ENCODE results near the gene FAM221B.

Gene FAM221B

GRCh38 chr9:35818341-35818740 is 10.2 kb downstream of the FAM221B start:
- no peak for DNase-seq

GRCh38 chr9:35816708-35817107 is 11.8 kb downstream of the FAM221B start:
- DNase-seq = peak; percentile 37

- DNase-seq = peak; percentile 99
Measured at GRCh38 chr9:35814841-35815543, 13.5 kb downstream of the FAM221B start, which contains the start of gene HINT2. Gene HINT2, minus strand, starts transcription at chr9:35815042. Its CDS starts 63 bp downstream, at chr9:35814979.

DNA sequence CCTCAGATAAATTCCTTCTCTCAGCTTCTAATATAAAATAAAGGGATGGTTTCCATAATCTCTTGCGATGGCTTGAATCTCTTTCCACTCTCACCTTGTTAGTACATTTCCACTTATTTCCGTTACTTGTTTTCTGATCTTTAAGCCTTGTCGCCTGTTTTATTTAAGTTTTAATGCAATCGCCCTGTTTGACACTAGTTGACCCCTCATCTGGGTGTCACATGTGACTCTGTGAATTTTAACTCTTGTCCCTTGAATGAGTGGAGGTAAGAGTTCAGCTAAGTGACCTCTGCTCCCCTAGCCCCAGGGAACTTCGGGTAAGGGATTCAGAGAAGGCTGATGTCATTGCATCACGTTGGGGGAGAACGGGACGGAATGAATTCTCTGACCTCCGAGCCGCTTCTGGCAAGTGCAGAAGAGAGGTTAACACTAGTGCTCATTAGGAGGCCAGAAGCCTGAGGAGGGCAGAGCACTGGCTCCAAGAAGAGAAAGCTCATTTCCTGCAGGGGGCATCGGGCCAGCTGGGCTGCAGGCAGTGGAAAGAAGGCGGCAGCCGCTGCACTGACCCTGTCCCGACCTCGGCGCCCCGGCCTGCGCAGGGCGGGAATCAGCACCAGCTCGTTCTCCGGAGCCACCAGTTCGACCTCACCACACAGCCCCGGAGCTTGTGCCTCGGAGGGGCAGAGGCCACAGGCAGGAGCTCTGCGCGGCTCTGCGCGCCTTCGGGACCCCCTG is 14.3 kb downstream of the FAM221B start:
- DNase-seq = peak; percentile 55

- no peak for DNase-seq
Measured at GRCh38 chr9:35813434-35814105, 15.0 kb downstream of the FAM221B start.

GRCh38 chr9:35812025-35812602 is 16.4 kb downstream of the FAM221B start, which contains the start of gene SPAG8:
Gene SPAG8, minus strand, starts transcription at chr9:35812262. Its CDS starts 115 bp downstream, at chr9:35812147.
- peak; percentile 95 for DNase-seq

- no peak for DNase-seq
Measured at GRCh38 chr9:35811381-35812024, 17.0 kb downstream of the FAM221B start.

- DNase-seq = no peak
Measured at GRCh38 chr9:35810122-35810521, 18.4 kb downstream of the FAM221B start.

GRCh38 chr9:35808433-35808832 is 20.1 kb downstream of the FAM221B start:
- DNase-seq = no peak

DNA sequence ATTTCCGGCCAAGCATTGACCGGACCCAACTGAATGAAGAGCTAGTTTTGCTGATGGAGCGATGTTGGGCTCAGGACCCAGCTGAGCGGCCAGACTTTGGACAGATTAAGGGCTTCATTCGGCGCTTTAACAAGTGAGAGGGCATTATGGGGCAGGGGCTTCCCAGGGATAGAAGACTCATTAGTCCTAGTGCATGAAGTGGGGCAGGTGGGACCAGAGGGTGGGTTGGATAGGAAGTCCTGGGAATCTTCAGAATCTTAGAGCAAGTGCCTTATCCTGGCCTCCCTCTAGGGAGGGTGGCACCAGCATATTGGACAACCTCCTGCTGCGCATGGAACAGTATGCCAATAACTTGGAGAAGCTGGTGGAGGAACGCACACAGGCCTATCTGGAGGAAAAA is 22.4 kb downstream of the FAM221B start:
- no peak for DNase-seq

DNA sequence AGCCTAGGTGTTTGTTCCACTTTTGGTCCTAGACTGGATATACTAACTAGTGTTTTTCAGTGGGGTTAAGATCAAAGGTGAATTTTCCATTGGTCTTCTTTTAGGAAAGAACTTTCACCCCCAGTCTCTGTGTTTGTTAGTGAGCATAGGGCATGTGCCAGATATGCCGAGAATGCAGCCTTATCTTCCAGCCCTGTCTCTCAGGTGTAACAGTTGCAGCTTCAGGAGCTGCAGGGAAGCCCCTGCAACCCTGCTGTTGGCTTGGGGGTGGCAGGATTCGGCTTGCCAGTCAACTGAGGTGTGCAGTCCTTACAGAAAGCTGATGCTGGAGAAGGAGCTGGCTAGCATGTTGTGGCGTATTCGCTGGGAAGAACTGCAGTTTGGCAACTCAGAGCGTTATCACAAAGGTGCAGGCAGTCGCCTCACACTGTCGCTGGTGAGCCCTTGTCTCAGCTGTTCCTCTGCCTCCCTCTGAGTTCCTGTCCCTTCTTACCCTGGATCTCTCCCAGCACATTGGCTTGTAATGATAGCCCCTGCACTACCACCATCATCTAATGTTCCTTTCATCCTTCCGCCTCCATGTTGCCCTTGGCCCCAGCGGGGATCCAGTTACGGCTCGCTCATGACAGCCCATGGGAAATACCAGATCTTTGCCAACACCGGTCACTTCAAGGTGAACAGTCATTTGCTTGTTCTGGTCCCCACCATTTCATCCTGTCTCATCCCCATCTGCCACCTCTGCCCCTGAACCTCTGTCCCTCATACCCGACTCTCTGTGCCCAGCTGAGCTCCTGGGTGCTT is 27.0 kb downstream of the FAM221B start:
- DNase-seq = no peak

DNA sequence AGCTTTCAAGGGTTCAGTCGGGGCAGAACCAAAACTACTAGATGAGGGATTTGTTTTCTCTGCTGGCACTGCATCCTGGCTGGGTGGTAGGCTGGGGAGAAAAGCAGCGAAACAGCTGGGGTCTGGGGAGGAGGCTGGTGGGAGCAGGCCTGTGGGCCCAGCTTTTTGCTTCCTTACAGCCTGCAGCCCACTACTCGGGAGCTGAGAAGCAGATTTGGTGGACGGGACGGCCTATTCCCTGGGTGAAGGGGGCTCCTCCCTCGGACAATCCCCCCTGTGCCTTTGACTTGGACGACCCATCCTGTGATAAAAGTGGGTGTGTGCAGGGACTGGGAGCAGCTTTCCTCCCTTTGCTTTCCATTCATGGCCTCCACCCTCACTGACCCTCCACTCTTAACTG is 28.0 kb downstream of the FAM221B start:
- no peak for DNase-seq

DNA sequence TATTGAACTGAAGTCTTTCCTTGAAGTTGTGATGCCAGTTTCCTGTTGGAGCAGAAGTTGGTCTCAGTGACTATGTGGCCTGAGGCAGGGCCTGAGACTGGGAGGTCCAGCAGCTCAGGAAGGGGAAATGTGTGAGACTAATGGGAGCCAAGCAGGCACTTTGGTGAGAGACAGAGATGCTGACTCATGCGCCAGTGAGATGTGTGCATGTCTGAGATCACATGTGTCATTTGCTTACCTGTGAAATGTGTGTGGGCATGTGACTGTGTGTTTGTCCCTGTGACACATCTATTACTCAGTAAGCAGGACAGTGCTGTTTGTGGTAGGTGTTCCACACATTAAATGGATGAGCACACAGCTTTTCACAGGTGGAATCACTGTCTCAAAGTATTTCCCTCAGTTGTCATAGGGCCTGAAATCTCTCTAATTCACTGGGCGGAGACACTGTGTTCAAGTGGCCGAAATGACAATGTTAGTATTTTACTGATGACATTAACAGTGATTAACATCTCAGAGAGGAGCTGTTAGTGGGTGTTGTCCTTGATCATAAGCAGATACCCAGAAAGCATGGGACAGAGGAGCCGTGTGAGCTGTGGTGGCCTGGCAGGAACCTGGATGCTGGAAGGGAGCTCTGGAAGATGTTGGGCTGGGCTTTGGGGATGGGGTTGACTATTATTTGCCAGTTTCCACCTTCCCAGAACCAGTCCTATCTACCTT is 29.7 kb downstream of the FAM221B start:
- no peak for DNase-seq

DNA sequence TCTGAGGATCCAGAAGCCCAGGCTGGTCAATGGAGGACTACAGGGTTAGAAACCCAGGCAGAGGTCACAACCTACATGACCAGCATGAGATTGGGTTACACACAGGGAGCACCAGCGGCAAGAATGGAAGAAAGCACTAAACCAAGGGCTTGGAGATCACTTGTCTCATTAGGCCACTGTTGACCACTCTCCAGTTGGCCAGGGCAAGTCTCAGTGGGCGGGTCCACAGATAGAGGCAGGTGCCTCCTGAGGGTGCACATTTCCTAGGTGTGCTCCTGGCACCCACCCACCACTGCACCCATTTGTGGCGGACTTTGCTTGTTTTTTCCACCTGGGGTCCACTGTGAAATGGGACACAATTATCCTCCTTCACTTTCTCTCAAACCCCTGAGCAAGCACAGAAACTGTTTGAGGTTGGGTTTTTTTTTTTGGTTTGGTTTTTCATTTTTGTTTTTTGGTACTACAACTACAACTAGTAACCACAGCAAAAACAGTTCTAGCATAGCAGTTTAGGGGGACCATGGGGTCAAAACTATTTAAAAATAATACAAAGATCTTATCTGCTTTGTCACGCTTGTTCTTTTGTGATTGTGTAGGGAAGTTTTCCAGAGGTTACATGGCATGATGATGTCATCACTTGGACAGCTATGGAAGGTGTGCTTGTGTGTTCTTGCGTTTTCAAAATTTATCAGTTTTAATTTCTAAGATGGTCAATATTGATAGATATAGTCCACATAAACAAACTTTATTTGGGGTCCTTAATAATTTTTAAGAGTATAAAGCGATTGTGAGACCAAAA is 31.0 kb downstream of the FAM221B start:
- no peak for DNase-seq

GRCh38 chr9:35795695-35796094 is 32.8 kb downstream of the FAM221B start:
- DNase-seq = no peak

DNA sequence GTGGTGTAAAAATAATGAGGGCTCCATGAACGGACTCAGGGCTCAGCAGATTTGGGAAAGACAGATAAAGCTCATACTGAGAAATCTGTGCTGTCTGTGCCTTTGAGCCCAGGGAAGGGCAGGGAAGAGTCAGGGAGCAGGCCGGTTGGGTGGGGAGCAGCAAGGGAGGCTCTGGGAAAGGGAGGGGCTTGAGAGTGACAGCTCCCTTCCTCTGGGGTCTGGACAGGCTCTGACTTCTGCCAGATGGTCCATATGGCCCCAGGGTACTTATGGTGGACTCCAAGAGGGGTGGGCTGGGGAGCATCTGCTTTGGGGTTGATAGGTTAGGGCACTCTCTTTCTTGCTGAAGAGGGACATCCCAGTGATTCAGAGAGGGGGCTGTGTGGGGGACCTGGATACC is 35.1 kb downstream of the FAM221B start:
- DNase-seq = no peak

DNA sequence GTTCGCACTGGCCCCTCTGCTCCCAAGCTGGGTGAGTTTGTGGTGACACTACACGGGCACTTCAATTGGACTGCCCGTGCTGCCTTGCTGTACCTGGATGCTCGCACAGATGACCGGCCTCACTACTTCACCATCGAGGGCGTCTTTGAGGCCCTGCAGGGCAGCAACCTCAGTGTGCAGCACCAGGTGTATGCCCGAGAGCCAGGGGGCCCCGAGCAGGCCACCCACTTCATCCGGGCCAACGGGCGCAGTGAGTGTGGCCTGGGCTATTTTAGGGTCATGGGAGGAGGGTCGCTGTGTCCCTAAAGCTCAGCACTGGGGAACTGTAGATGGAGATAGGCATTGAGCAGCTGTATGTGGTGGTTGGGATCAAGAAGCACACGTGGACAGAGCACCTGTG is 35.7 kb downstream of the FAM221B start:
- DNase-seq = no peak

GRCh38 chr9:35792024-35792813 is 36.3 kb downstream of the FAM221B start:
- DNase-seq = no peak

GRCh38 chr9:35791297-35791921 is 37.1 kb downstream of the FAM221B start, which contains the start of gene NPR2:
Gene NPR2, plus strand, starts transcription at chr9:35791591. Its CDS starts 818 bp downstream, at chr9:35792409.
- DNase-seq = peak; percentile 54

All from fibroblast of skin of scalp (primary cell).